SK-N-SH (cell line): Measurements from ENCODE around the gene MAG. TPM values are rescaled to one million over a fixed set of nuclear protein-coding genes. Genes with fewer than 3 reads are reported as not detected.

Experiments used
- CTCF ChIA-PET: fragments of 300-600, 350-600 bp; formaldehyde crosslinking; extraction: SDS; loops from one replicate; lab custom pipeline; 2021; lab: Yijun Ruan, JAX
- POLR2A ChIA-PET: fragments of 350-600 bp; sonication (Branson Sonifier 250); formaldehyde crosslinking; extraction: SDS; loops from one replicate; lab custom pipeline; 2020; ENCODE audit warnings: antibody characterized with exemption, inconsistent platforms; lab: Yijun Ruan, JAX
- DNase-seq: peaks from one replicate; pipeline ENCODE4 v3.0.0; 2012
- H2AFZ ChIP-seq: fragments of 200-600 bp; sonication (generic); 2 replicates; pipeline ENCODE4 v1.8.1; 2016; ENCODE audit warnings: antibody characterized with exemption, mild to moderate bottlenecking, low read depth
- H3F3A ChIP-seq: fragments of 200-600 bp; sonication (generic); replicated peaks from 2 replicates; pipeline ENCODE3; 2016; ENCODE audit warnings: antibody characterized with exemption, mild to moderate bottlenecking; ENCODE audit not compliant: insufficient read depth
- H3K27ac ChIP-seq, 2 experiments: fragments of 200-500 bp in 1 of 2; fragments of 200-600 bp in 1 of 2; sonication (Bioruptor generic) in 1 of 2; sonication (generic), shearing (Covaris generic) in 1 of 2; 2 replicates each; pipeline versions ENCODE4 v1.5.1 to v1.6.1; 2014 to 2016; ENCODE audit warnings: low read depth in 2 of 2, inconsistent platforms in 1 of 2, low read length in 1 of 2, mild to moderate bottlenecking in 1 of 2, mixed read lengths in 1 of 2
- H3K27me3 ChIP-seq: fragments of 200-600 bp; sonication (generic), shearing (Covaris generic); 2 replicates; pipeline ENCODE4 v1.6.1; 2016; ENCODE audit warnings: mixed run types; ENCODE audit not compliant: insufficient read depth
- H3K36me3 ChIP-seq, 2 experiments: fragments of 200-500 bp in 1 of 2; fragments of 200-600 bp in 1 of 2; sonication (Bioruptor generic) in 1 of 2; sonication (generic) in 1 of 2; replicated peaks in 1 of 2; 2 replicates each; pipeline versions ENCODE3 to v1.5.1; 2014 to 2016; ENCODE audit warnings: low read length in 1 of 2, mild to moderate bottlenecking in 1 of 2; ENCODE audit not compliant: insufficient read depth in 2 of 2, control insufficient read depth in 1 of 2
- H3K4me1 ChIP-seq, 2 experiments: fragments of 200-500 bp in 1 of 2; fragments of 200-600 bp in 1 of 2; sonication (Bioruptor generic) in 1 of 2; sonication (generic), shearing (Covaris generic) in 1 of 2; 2 replicates each; pipeline versions ENCODE4 v1.5.1 to v1.6.1; 2014 to 2016; ENCODE audit warnings: low read depth in 1 of 2, low read length in 1 of 2, mixed run types in 1 of 2; ENCODE audit not compliant: insufficient read depth in 2 of 2, control insufficient read depth in 1 of 2
- H3K4me2 ChIP-seq: fragments of 200-600 bp; sonication (generic), shearing (Covaris generic); 2 replicates; pipeline ENCODE4 v1.6.1; 2017; ENCODE audit warnings: mixed run types
- H3K4me3 ChIP-seq, 2 experiments: fragments of 200-500 bp in 1 of 2; fragments of 200-600 bp in 1 of 2; sonication (Bioruptor generic) in 1 of 2; sonication (generic), shearing (Covaris generic) in 1 of 2; 2 replicates each; pipeline versions ENCODE4 v1.5.1 to v1.8.1; 2014 to 2016; ENCODE audit warnings: low read depth in 2 of 2, inconsistent platforms in 1 of 2, low read length in 1 of 2, mild to moderate bottlenecking in 1 of 2, mixed read lengths in 1 of 2, moderate library complexity in 1 of 2
- H3K79me2 ChIP-seq: fragments of 200-600 bp; sonication (generic); 2 replicates; pipeline ENCODE4 v1.8.1; 2017; ENCODE audit warnings: mild to moderate bottlenecking; ENCODE audit not compliant: insufficient read depth
- H3K9ac ChIP-seq: fragments of 200-600 bp; sonication (generic); 2 replicates; pipeline ENCODE4 v1.6.1; 2017; ENCODE audit warnings: mixed run types
- H3K9me2 ChIP-seq: fragments of 200-600 bp; sonication (generic); 2 replicates; pipeline ENCODE4 v1.6.1; 2017; ENCODE audit warnings: mixed run types
- H3K9me3 ChIP-seq: fragments of 200-600 bp; sonication (generic); 2 replicates; pipeline ENCODE4 v1.6.1; 2017; ENCODE audit warnings: mixed run types, mild to moderate bottlenecking, moderate library complexity
- H4K20me1 ChIP-seq: fragments of 200-600 bp; sonication (generic); 2 replicates; pipeline ENCODE4 v1.6.1; 2017; ENCODE audit warnings: mild to moderate bottlenecking, mixed run types; ENCODE audit not compliant: insufficient read depth
- FOSL2 ChIP-seq: IDR thresholded peaks from 2 replicates; pipeline ENCODE4 v1.4.0; 2012; ENCODE audit warnings: low read depth, mild to moderate bottlenecking, moderate library complexity, borderline replicate concordance
- FOXM1 ChIP-seq: IDR thresholded peaks from 2 replicates; pipeline ENCODE4 v1.4.0; 2012; ENCODE audit warnings: low read depth, mild to moderate bottlenecking
- GABPA ChIP-seq: IDR thresholded peaks from 2 replicates; pipeline ENCODE4 v1.4.0; 2012; ENCODE audit warnings: low read depth, mild to moderate bottlenecking
- POLR2AphosphoS5 ChIP-seq: IDR thresholded peaks from 2 replicates; pipeline ENCODE4 v1.6.1; 2012; ENCODE audit warnings: low read depth, low read length
- RCOR1 ChIP-seq: fragments of 150-350 bp; IDR thresholded peaks from 2 replicates; pipeline ENCODE4 v1.6.1; 2017; ENCODE audit warnings: antibody characterized with exemption, low read length
- RXRA ChIP-seq: IDR thresholded peaks from 2 replicates; pipeline ENCODE4 v1.4.0; 2012; ENCODE audit warnings: low read depth, mild to moderate bottlenecking, borderline replicate concordance
- SIN3A ChIP-seq: IDR thresholded peaks from 2 replicates; pipeline ENCODE4 v1.6.1; 2012; ENCODE audit warnings: low read depth, mild to moderate bottlenecking, low read length, moderate library complexity, borderline replicate concordance
- SMC3 ChIP-seq: IDR thresholded peaks from 2 replicates; pipeline ENCODE4 v1.6.1; 2012; ENCODE audit warnings: low read depth, low read length, improper control_type of control experiment
- TCF12 ChIP-seq: IDR thresholded peaks from 2 replicates; pipeline ENCODE4 v1.4.0; 2012
- USF1 ChIP-seq: IDR thresholded peaks from 2 replicates; pipeline ENCODE4 v1.4.0; 2012; ENCODE audit warnings: low read depth, borderline replicate concordance
- WGBS: methylation state at CpG from one replicate; pipeline ENCODE4 v1.1.6; 2017; ENCODE audit warnings: low lambda C conversion rate; 5-methylcytosine and 5-hydroxymethylcytosine counted together
- polyA plus RNA-seq, 3 experiments: library from polyadenylated mRNA; depleted of rRNA; stranded (reverse); fragments of >200 nt; gene quantifications; 2 replicates each; pipeline ENCODE4 v1.2.3, GENCODE V29; 2012
- TF ChIP-seq, protein P1 (sequence below): IDR thresholded peaks from 2 replicates; pipeline ENCODE4 v1.4.0; 2012; ENCODE audit warnings: low read depth
- TF ChIP-seq, protein P2 (sequence below): fragments of 200-600 bp; sonication (generic); IDR thresholded peaks from 2 replicates; pipeline ENCODE4 v1.6.1; 2017; ENCODE audit warnings: antibody characterized with exemption, mild to moderate bottlenecking, moderate library complexity
- TF ChIP-seq, protein P3 (sequence below): fragments of 150-350 bp; IDR thresholded peaks from 2 replicates; pipeline ENCODE4 v1.6.1; 2016; ENCODE audit warnings: mild to moderate bottlenecking, low read depth, low read length
- TF ChIP-seq, protein P4 (sequence below): IDR thresholded peaks from 2 replicates; pipeline ENCODE4 v1.6.1; 2012; ENCODE audit warnings: mild to moderate bottlenecking, low read depth, low read length, moderate library complexity

MAG gene
- polyA plus RNA-seq, 1 of the 3 experiments (the other 2 are of a cell fraction) = not detected

DNA sequence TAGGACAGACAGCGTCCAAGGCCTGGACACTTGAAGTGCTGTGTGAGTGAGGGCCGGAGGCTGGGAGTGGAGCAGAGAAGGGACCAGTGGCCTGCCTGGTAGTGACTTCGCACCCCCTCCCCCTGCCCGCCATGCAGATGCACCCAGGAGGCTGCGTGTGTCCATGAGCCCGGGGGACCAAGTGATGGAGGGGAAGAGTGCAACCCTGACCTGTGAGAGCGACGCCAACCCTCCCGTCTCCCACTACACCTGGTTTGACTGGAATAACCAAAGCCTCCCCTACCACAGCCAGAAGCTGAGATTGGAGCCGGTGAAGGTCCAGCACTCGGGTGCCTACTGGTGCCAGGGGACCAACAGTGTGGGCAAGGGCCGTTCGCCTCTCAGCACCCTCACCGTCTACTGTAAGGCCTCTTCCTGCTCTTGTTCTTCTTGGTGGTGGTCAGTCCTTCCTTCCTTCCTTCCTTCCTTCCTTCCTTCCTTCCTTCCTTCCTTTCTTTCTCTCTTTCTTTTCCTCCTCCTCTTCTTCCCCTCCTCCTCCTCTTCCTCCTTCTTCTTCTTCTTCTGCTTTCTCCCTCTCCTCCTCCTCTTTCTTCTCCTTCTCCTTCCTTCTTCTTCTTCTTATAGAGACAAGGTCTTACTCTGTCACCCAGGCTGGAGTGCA is 49.7 kb downstream of the MAG start:
- H3K9ac ChIP-seq = no peak overlapping the region
- no peaks in the 10 kb centered on the region for H3K79me2 ChIP-seq
- CTCF ChIA-PET = interaction anchor here (3.3 kb wide), 1 partner anchor 11 kb away, joined by 19 read pairs; no protein-coding TSS in a partner anchor
- peaks cover 87% of the 10 kb centered on the region for H3K27me3 ChIP-seq
- TF ChIP-seq RXRA = no peak
- TF ChIP-seq TCF12 = no peak
- TF ChIP-seq FOXM1 = no peak
- TF ChIP-seq, protein P1, sequence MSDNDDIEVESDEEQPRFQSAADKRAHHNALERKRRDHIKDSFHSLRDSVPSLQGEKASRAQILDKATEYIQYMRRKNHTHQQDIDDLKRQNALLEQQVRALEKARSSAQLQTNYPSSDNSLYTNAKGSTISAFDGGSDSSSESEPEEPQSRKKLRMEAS = no peak
- TF ChIP-seq POLR2AphosphoS5 = no peak
- TF ChIP-seq SIN3A = no peak
- H3K9me2 ChIP-seq = no peaks in the 10 kb centered on the region
- no peak overlapping the region for H3K4me2 ChIP-seq
- H4K20me1 ChIP-seq = no peaks in the 10 kb centered on the region
- 23% methylated on average over 9 of the region's 14 CpGs for WGBS
- no peak overlapping the region for H3K27ac ChIP-seq
- no peak overlapping the region for H2AFZ ChIP-seq
- no peaks in the 10 kb centered on the region for H3K9me3 ChIP-seq
- H3K4me1 ChIP-seq = no peaks in the 10 kb centered on the region
- DNase-seq = no peak
- no peak overlapping the region for H3K4me3 ChIP-seq
- H3K36me3 ChIP-seq = no peaks in the 10 kb centered on the region
- POLR2A ChIA-PET = no interaction called here
- H3F3A ChIP-seq = no peaks in the 10 kb centered on the region

DNA sequence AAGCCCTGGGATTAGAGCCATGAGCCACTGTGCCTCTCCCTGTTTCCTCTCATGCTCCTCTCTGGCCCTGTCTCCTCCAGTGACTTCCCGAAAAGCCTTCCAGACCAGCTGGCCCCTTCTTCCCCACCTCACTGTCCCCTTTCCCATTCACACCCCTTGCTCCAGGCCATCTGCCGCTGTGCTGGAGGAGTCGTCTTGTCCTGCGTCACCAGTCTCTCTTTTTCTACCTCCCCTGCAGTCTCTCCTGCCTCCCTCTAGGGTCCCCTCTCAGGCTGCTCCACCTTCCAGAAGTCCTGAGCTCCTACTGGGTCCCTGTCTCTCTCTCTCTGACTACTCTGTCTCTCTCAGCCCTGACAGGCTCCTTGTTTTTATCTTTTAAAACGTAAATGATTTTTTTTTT is 50.5 kb downstream of the MAG start:
- no peak overlapping the region for H3K4me2 ChIP-seq
- H3F3A ChIP-seq = no peaks in the 10 kb centered on the region
- POLR2A ChIA-PET = no interaction called here
- H3K4me3 ChIP-seq = no peak overlapping the region
- no peaks in the 10 kb centered on the region for H3K9me2 ChIP-seq
- TF ChIP-seq, protein P2, sequence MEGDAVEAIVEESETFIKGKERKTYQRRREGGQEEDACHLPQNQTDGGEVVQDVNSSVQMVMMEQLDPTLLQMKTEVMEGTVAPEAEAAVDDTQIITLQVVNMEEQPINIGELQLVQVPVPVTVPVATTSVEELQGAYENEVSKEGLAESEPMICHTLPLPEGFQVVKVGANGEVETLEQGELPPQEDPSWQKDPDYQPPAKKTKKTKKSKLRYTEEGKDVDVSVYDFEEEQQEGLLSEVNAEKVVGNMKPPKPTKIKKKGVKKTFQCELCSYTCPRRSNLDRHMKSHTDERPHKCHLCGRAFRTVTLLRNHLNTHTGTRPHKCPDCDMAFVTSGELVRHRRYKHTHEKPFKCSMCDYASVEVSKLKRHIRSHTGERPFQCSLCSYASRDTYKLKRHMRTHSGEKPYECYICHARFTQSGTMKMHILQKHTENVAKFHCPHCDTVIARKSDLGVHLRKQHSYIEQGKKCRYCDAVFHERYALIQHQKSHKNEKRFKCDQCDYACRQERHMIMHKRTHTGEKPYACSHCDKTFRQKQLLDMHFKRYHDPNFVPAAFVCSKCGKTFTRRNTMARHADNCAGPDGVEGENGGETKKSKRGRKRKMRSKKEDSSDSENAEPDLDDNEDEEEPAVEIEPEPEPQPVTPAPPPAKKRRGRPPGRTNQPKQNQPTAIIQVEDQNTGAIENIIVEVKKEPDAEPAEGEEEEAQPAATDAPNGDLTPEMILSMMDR = no peak
- TF ChIP-seq, protein P3, sequence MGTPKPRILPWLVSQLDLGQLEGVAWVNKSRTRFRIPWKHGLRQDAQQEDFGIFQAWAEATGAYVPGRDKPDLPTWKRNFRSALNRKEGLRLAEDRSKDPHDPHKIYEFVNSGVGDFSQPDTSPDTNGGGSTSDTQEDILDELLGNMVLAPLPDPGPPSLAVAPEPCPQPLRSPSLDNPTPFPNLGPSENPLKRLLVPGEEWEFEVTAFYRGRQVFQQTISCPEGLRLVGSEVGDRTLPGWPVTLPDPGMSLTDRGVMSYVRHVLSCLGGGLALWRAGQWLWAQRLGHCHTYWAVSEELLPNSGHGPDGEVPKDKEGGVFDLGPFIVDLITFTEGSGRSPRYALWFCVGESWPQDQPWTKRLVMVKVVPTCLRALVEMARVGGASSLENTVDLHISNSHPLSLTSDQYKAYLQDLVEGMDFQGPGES = no peak
- TF ChIP-seq, protein P4, sequence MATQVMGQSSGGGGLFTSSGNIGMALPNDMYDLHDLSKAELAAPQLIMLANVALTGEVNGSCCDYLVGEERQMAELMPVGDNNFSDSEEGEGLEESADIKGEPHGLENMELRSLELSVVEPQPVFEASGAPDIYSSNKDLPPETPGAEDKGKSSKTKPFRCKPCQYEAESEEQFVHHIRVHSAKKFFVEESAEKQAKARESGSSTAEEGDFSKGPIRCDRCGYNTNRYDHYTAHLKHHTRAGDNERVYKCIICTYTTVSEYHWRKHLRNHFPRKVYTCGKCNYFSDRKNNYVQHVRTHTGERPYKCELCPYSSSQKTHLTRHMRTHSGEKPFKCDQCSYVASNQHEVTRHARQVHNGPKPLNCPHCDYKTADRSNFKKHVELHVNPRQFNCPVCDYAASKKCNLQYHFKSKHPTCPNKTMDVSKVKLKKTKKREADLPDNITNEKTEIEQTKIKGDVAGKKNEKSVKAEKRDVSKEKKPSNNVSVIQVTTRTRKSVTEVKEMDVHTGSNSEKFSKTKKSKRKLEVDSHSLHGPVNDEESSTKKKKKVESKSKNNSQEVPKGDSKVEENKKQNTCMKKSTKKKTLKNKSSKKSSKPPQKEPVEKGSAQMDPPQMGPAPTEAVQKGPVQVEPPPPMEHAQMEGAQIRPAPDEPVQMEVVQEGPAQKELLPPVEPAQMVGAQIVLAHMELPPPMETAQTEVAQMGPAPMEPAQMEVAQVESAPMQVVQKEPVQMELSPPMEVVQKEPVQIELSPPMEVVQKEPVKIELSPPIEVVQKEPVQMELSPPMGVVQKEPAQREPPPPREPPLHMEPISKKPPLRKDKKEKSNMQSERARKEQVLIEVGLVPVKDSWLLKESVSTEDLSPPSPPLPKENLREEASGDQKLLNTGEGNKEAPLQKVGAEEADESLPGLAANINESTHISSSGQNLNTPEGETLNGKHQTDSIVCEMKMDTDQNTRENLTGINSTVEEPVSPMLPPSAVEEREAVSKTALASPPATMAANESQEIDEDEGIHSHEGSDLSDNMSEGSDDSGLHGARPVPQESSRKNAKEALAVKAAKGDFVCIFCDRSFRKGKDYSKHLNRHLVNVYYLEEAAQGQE = no peak
- TF ChIP-seq USF1 (no peak), FOSL2 (no peak), SMC3 (no peak), GABPA (no peak), RCOR1 (no peak)
- CTCF ChIA-PET = interaction anchor here (3.3 kb wide), 1 partner anchor 11 kb away, joined by 19 read pairs; no protein-coding TSS in a partner anchor
- no peak overlapping the region for H2AFZ ChIP-seq
- no peaks in the 10 kb centered on the region for H4K20me1 ChIP-seq
- H3K9ac ChIP-seq = no peak overlapping the region
- no peak for DNase-seq
- H3K79me2 ChIP-seq = no peaks in the 10 kb centered on the region
- H3K27me3 ChIP-seq = peaks cover 87% of the 10 kb centered on the region
- 8% methylated on average over 5 of the region's 5 CpGs for WGBS
- H3K36me3 ChIP-seq = no peaks in the 10 kb centered on the region
- H3K27ac ChIP-seq = no peak overlapping the region
- no peaks in the 10 kb centered on the region for H3K4me1 ChIP-seq
- no peaks in the 10 kb centered on the region for H3K9me3 ChIP-seq
